Panc1 (cell line): ENCODE measurements around the gene C5orf63. TPM values are rescaled to one million over a fixed set of nuclear protein-coding genes. Genes with fewer than 3 reads are reported as not detected.
"Not testable (repeated sequence)": the region's sequence is repeated elsewhere in the genome, so short reads cannot be mapped to it uniquely, and the experiment has no call there.

Experiments used
- ATAC-seq: fragments of 200-7000 bp; cut with Tn5 transposase; 2 replicates; pipeline ENCODE4 v1.9.1; 2020; ENCODE audit warnings: mild to moderate bottlenecking, moderate library complexity
- BruUV-seq: library from RNA; stranded (reverse); fragments of 400-500 nt; replicated peaks from 2 replicates; lab custom pipeline; 2021; lab: Mats Ljungman, UMichigan
- CTCF ChIA-PET: fragments of 300-600 bp; sonication (Branson Sonifier 250); formaldehyde crosslinking; loops from one replicate; lab custom pipeline; 2022; ENCODE audit warnings: antibody characterized with exemption; lab: Charles Lee
- POLR2A ChIA-PET: fragments of 300-600 bp; sonication (Branson Sonifier 250); formaldehyde crosslinking; loops from one replicate; lab custom pipeline; 2022; ENCODE audit warnings: antibody characterized with exemption; lab: Charles Lee
- DNase-seq: peaks from one replicate; pipeline ENCODE4 v3.0.0-alpha.2; 2010; ENCODE audit warnings: low read depth, low spot score
- H3K27ac ChIP-seq: 2 replicates; pipeline ENCODE4 v1.5.1; 2011; ENCODE audit warnings: mild to moderate bottlenecking, low read length, inconsistent platforms
- H3K27me3 ChIP-seq: fragments of 200-500 bp; sonication (Bioruptor generic); 2 replicates; pipeline ENCODE4 v1.6.0; 2014; ENCODE audit warnings: low read length, inconsistent platforms; ENCODE audit not compliant: control insufficient read depth, insufficient read depth
- H3K36me3 ChIP-seq: fragments of 200-500 bp; sonication (Bioruptor generic); 2 replicates; pipeline ENCODE4 v1.5.1; 2014; ENCODE audit warnings: inconsistent platforms, mild to moderate bottlenecking, low read length, moderate library complexity; ENCODE audit not compliant: control insufficient read depth, insufficient read depth
- H3K4me1 ChIP-seq: 2 replicates; pipeline ENCODE4 v1.5.1; 2011; ENCODE audit warnings: inconsistent platforms, mild to moderate bottlenecking, low read length, moderate library complexity; ENCODE audit not compliant: control insufficient read depth, insufficient read depth
- H3K4me3 ChIP-seq, 2 experiments: 2 replicates each; pipeline ENCODE4 v1.5.1; 2011 to 2012; ENCODE audit warnings: low read depth in 2 of 2, low read length in 2 of 2, mild to moderate bottlenecking in 2 of 2, inconsistent platforms in 1 of 2, moderate library complexity in 1 of 2
- H3K9me3 ChIP-seq: fragments of 200-500 bp; sonication (Bioruptor generic); 2 replicates; pipeline ENCODE4 v1.5.1; 2014; ENCODE audit warnings: low read depth, mild to moderate bottlenecking, inconsistent platforms, low read length, moderate library complexity; ENCODE audit not compliant: control insufficient read depth, insufficient read depth
- POLR2AphosphoS5 ChIP-seq: IDR thresholded peaks from 2 replicates; pipeline ENCODE4 v1.6.1; 2012; ENCODE audit warnings: mild to moderate bottlenecking, low read depth, low read length, moderate library complexity
- SIN3A ChIP-seq: IDR thresholded peaks from 2 replicates; pipeline ENCODE4 v1.6.1; 2012; ENCODE audit warnings: low read depth, mild to moderate bottlenecking, low read length, moderate library complexity, borderline replicate concordance; ENCODE audit not compliant: insufficient read depth
- TCF7L2 ChIP-seq: IDR thresholded peaks from 2 replicates; pipeline ENCODE4 v1.6.1; 2011; ENCODE audit warnings: mild to moderate bottlenecking, low read depth, low read length, inconsistent platforms
- in situ Hi-C: cut with HindIII; loops from 2 replicates; pipeline ENCODE4 v1.10.0; 2016; ENCODE audit warnings: low sequenced_read_pairs, low pct_unique_long_range_greater_than_20kb
- intact Hi-C: fragments of 100-400 bp; cut with micrococcal nuclease; formaldehyde crosslinking; loops from one replicate; pipeline ENCODE4 v1.10.0; 2022; ENCODE audit not compliant: unreplicated experiment
- total RNA-seq: library from RNA; stranded (reverse); gene quantifications from one replicate; pipeline ENCODE4 v1.2.1, GENCODE V29; 2021; ENCODE audit not compliant: unreplicated experiment
- TF ChIP-seq, protein P1 (sequence below), 2 experiments: IDR thresholded peaks; 2 replicates each; pipeline ENCODE4 v1.6.1; 2011 to 2012; ENCODE audit warnings: low read depth in 2 of 2, control low read depth in 1 of 2, low read length in 1 of 2, mild to moderate bottlenecking in 1 of 2, moderate library complexity in 1 of 2; ENCODE audit not compliant: insufficient read depth in 1 of 2
- TF ChIP-seq, protein P2 (sequence below): fragments of 450-650 bp; IDR thresholded peaks from 2 replicates; pipeline ENCODE4 v1.5.1; 2017; ENCODE audit warnings: mild to moderate bottlenecking

The C5orf63 gene
- total RNA-seq, 1 experiment from 2014 or later = 9.8 TPM

DNA sequence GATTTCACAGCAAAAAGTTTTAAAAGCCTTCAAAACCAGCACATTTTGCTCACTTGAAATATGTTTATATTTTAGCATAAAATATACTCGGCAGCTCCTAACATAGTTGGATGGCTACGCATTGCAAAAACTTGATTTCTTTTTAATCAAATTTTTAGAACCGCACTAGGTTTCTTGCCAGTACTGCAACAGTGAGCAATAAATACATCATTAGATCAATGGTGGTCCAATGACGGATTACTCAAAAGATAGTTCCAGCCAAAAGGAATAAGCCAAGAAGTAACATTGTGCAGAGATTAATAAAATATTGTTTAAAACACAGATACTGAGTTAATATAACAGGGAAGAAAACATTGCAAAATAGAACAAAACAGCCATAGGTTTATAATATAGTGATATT is 48.5 kb downstream of the C5orf63 start:
- TF ChIP-seq SIN3A (no peak), TCF7L2 (no peak), POLR2AphosphoS5 (no peak)
- TF ChIP-seq, protein P1, sequence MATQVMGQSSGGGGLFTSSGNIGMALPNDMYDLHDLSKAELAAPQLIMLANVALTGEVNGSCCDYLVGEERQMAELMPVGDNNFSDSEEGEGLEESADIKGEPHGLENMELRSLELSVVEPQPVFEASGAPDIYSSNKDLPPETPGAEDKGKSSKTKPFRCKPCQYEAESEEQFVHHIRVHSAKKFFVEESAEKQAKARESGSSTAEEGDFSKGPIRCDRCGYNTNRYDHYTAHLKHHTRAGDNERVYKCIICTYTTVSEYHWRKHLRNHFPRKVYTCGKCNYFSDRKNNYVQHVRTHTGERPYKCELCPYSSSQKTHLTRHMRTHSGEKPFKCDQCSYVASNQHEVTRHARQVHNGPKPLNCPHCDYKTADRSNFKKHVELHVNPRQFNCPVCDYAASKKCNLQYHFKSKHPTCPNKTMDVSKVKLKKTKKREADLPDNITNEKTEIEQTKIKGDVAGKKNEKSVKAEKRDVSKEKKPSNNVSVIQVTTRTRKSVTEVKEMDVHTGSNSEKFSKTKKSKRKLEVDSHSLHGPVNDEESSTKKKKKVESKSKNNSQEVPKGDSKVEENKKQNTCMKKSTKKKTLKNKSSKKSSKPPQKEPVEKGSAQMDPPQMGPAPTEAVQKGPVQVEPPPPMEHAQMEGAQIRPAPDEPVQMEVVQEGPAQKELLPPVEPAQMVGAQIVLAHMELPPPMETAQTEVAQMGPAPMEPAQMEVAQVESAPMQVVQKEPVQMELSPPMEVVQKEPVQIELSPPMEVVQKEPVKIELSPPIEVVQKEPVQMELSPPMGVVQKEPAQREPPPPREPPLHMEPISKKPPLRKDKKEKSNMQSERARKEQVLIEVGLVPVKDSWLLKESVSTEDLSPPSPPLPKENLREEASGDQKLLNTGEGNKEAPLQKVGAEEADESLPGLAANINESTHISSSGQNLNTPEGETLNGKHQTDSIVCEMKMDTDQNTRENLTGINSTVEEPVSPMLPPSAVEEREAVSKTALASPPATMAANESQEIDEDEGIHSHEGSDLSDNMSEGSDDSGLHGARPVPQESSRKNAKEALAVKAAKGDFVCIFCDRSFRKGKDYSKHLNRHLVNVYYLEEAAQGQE (IDR thresholded peaks at IDR 0.05; ENCODE audit: insufficient read depth in 1 of 2, low read depth in 2 of 2, low read length in 1 of 2) = no peak
- TF ChIP-seq, protein P2, sequence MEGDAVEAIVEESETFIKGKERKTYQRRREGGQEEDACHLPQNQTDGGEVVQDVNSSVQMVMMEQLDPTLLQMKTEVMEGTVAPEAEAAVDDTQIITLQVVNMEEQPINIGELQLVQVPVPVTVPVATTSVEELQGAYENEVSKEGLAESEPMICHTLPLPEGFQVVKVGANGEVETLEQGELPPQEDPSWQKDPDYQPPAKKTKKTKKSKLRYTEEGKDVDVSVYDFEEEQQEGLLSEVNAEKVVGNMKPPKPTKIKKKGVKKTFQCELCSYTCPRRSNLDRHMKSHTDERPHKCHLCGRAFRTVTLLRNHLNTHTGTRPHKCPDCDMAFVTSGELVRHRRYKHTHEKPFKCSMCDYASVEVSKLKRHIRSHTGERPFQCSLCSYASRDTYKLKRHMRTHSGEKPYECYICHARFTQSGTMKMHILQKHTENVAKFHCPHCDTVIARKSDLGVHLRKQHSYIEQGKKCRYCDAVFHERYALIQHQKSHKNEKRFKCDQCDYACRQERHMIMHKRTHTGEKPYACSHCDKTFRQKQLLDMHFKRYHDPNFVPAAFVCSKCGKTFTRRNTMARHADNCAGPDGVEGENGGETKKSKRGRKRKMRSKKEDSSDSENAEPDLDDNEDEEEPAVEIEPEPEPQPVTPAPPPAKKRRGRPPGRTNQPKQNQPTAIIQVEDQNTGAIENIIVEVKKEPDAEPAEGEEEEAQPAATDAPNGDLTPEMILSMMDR = no peak
- DNase-seq = no peak
- no peaks in the 10 kb centered on the region for H3K36me3 ChIP-seq
- ChIA-PET POLR2A (no interaction called here), CTCF (no interaction called here)
- intact Hi-C loops = no loop called here
- no peaks in the 10 kb centered on the region; the same call in 1 of the 2 replicates for H3K4me1 ChIP-seq
- no peak overlapping the region for H3K27ac ChIP-seq
- in situ Hi-C loops = no loop called here
- no peaks in the 10 kb centered on the region for H3K9me3 ChIP-seq
- no TSS peak for BruUV-seq
- H3K4me3 ChIP-seq = no peak overlapping the region
- no peaks in the 10 kb centered on the region; the same call in 1 of the 2 replicates for H3K27me3 ChIP-seq
- ATAC-seq = no peak

DNA sequence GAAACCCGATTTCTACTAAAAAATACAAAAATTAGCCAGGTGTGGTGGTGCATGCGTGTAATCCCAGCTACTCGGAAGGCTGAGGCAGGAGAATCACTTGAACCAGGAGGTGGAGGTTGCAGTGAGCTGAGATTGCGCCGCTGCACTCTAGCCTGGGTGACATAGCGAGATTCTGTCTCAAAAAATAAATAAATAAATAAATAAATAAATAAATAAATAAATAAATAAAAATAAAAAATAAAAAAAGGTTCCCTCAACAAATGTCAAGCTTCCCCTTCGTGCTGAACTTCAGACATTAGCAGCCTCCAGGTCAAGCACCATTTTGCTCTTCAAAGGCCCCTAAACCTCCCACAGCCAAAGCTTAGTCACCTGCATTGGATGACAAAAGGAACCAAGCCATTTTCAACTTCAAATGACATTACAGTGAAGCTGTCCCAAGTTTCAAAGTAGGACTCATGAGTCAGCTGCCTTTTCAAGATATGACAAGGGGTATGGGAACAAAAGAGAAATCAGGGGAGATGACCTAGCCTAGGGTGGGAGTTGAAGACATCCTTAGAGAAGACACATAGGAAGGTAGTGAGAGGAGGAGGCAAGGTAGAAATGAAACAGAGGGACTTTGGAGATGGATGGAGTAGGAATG is 49.6 kb downstream of the C5orf63 start:
- H3K36me3 ChIP-seq, DNase-seq, in situ Hi-C loops, ATAC-seq, H3K4me1 ChIP-seq, H3K27ac ChIP-seq, H3K9me3 ChIP-seq, H3K27me3 ChIP-seq, H3K4me3 ChIP-seq, intact Hi-C loops, BruUV-seq, CTCF ChIA-PET, POLR2A ChIA-PET: not testable (repeated sequence)

DNA sequence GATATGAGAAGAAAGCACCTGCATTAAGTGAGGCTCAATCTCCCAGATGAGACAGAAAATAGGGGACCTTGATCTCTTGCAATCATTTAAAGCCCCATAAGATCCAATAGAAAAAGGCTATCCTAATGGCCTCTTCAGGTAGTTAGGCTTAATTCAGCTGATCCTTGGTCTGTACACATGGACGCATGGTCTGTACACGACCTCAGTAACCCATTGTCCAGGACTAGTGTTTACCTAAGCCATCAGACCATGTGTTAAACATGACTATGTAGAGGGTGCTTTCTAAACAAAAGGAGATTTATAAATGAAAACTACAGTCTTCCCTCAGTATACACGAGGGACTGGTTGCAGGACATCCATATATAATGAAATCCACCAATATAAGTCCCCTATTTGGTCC is 50.5 kb downstream of the C5orf63 start:
- no peak overlapping the region for H3K27ac ChIP-seq
- no peaks in the 10 kb centered on the region for H3K4me1 ChIP-seq
- in situ Hi-C loops (no loop called here), intact Hi-C loops (no loop called here)
- H3K4me3 ChIP-seq = no peak overlapping the region
- no peaks in the 10 kb centered on the region for H3K9me3 ChIP-seq
- ChIA-PET POLR2A (no interaction called here), CTCF (no interaction called here)
- TF ChIP-seq TCF7L2 (no peak), POLR2AphosphoS5 (no peak), SIN3A (no peak)
- TF ChIP-seq, protein P2 = no peak
- TF ChIP-seq, protein P1 (IDR thresholded peaks at IDR 0.05; ENCODE audit: insufficient read depth in 1 of 2, low read depth in 2 of 2, low read length in 1 of 2) = no peak
- H3K27me3 ChIP-seq = no peaks in the 10 kb centered on the region; the same call in 1 of the 2 replicates
- ATAC-seq (no peak), DNase-seq (no peak)
- no peaks in the 10 kb centered on the region for H3K36me3 ChIP-seq
- BruUV-seq = no TSS peak
